K562 (cell line): ENCODE measurements around the gene PCDHA10. TPM values are rescaled to one million over a fixed set of nuclear protein-coding genes. Genes with fewer than 3 reads are reported as not detected.

ENCODE experiments used
- ATAC-seq: fragments of 200-7000 bp; cut with Tn5 transposase; 3 replicates; pipeline ENCODE4 v1.9.1; 2020; ENCODE audit warnings: moderate library complexity
- BruUV-seq: library from RNA; stranded (reverse); fragments of 400-500 nt; replicated peaks from 2 replicates; lab custom pipeline; 2021; lab: Mats Ljungman, UMichigan
- CTCF ChIA-PET: fragments of 300-600 bp; formaldehyde crosslinking; extraction: SDS; loops from one replicate; lab custom pipeline; 2021; ENCODE audit warnings: low intra/inter-chr PET ratio; lab: Yijun Ruan, JAX
- POLR2A ChIA-PET: fragments of 300-600, 350-650 bp; sonication (Branson Sonifier 250); formaldehyde crosslinking; extraction: SDS; loops from one replicate; lab custom pipeline; 2021; ENCODE audit warnings: antibody characterized with exemption, inconsistent platforms; lab: Yijun Ruan, JAX
- DNase-seq, 4 experiments: peaks; one replicate each; pipeline versions ENCODE4 v3.0.0 to v3.0.0-alpha.2; 2011 to 2018; ENCODE audit warnings: low spot score in 3 of 4, mixed read lengths in 3 of 4; ENCODE audit errors: extremely low read depth in 1 of 4
- FAIRE-seq: peaks from 2 replicates; lab custom pipeline; 2011; peaks lifted over from hg19 to GRCh38; lab: Jason Lieb, UNC
- H2AFZ ChIP-seq: 2 replicates; pipeline ENCODE4 v1.6.0; 2011; ENCODE audit warnings: low read depth, low read length, control low read depth, inconsistent platforms
- H3K27ac ChIP-seq: fragments of 200-600 bp; 3 replicates; pipeline ENCODE4 v1.8.0; 2011; ENCODE audit warnings: low read depth, mild to moderate bottlenecking, control low read depth, inconsistent platforms, low read length, moderate library complexity, mixed read lengths; ENCODE audit errors: extremely low read depth
- H3K27me3 ChIP-seq, 2 experiments: fragments of 300-600 bp in 1 of 2; 2 replicates in 1 of 2; 3 replicates in 1 of 2; pipeline versions ENCODE4 v1.6.0 to v1.8.0; 2011; ENCODE audit warnings: inconsistent platforms in 2 of 2, low read length in 2 of 2, mild to moderate bottlenecking in 1 of 2, mixed read lengths in 1 of 2, moderate library complexity in 1 of 2; ENCODE audit not compliant: control insufficient read depth in 2 of 2, insufficient read depth in 2 of 2
- H3K36me3 ChIP-seq: fragments of 300-600 bp; 3 replicates; pipeline ENCODE4 v1.8.0; 2011; ENCODE audit warnings: mild to moderate bottlenecking, low read length, inconsistent platforms; ENCODE audit not compliant: control insufficient read depth, insufficient read depth
- H3K4me1 ChIP-seq, 2 experiments: fragments of 200-600 bp in 1 of 2; replicated peaks in 1 of 2; 2 replicates in 1 of 2; 3 replicates in 1 of 2; pipeline versions ENCODE4 v1.5.1 to v1.8.0; 2011; ENCODE audit warnings: inconsistent platforms in 2 of 2, low read length in 2 of 2, mild to moderate bottlenecking in 1 of 2, mixed read lengths in 1 of 2, moderate library complexity in 1 of 2; ENCODE audit not compliant: control insufficient read depth in 2 of 2, insufficient read depth in 2 of 2
- H3K4me2 ChIP-seq: 2 replicates; pipeline ENCODE4 v1.6.1; 2011; ENCODE audit warnings: low read length, control low read depth, inconsistent platforms, mixed read lengths; ENCODE audit not compliant: insufficient read depth
- H3K4me3 ChIP-seq: fragments of 200-600 bp; sonication (generic), shearing (Covaris generic); 2 replicates; pipeline ENCODE4 v1.5.1; 2016; ENCODE audit warnings: control low read depth, inconsistent platforms
- H3K79me2 ChIP-seq: fragments of 200-600 bp; 3 replicates; pipeline ENCODE4 v1.8.0; 2011; ENCODE audit warnings: low read length, inconsistent platforms; ENCODE audit not compliant: control insufficient read depth, insufficient read depth
- H3K9ac ChIP-seq, 2 experiments: 2 replicates each; pipeline versions ENCODE4 v1.6.0 to v1.6.1; 2011; ENCODE audit warnings: low read depth in 2 of 2, low read length in 2 of 2, control low read depth in 1 of 2, inconsistent platforms in 1 of 2, mild to moderate bottlenecking in 1 of 2, mixed read lengths in 1 of 2; ENCODE audit not compliant: insufficient read depth in 1 of 2
- H3K9me1 ChIP-seq: one replicate; pipeline ENCODE4 v1.6.0; 2011; ENCODE audit warnings: inconsistent platforms, mild to moderate bottlenecking, low read length, moderate library complexity; ENCODE audit not compliant: control insufficient read depth, insufficient read depth
- H3K9me3 ChIP-seq: replicated peaks from 2 replicates; pipeline ENCODE4 v1.5.1; 2011; ENCODE audit warnings: low read depth, low read length, inconsistent platforms; ENCODE audit not compliant: control insufficient read depth, insufficient read depth
- H4K20me1 ChIP-seq: replicated peaks from 2 replicates; pipeline ENCODE4 v1.6.1; 2011; ENCODE audit warnings: low read length, inconsistent platforms, mixed read lengths; ENCODE audit not compliant: control insufficient read depth, insufficient read depth
- PRMT5 ChIP-seq: sonication (generic); formaldehyde crosslinking; IDR thresholded peaks from 2 replicates; pipeline ENCODE4 v1.5.0; 2020; ENCODE audit warnings: missing genetic modification reagents
- SNRNP70 ChIP-seq: fragments of 200-400 bp; formaldehyde crosslinking; optimal IDR thresholded peaks from 2 replicates; pipeline ENCODE3; 2017; ENCODE audit warnings: low read depth, low read length
- ZBTB11 ChIP-seq, 3 experiments: fragments of 200-800 bp in 1 of 3; fragments of 250-450 bp in 1 of 3; fragments of 450-650 bp in 1 of 3; sonication (Bioruptor Pico) in 1 of 3; sonication (Bioruptor generic) in 1 of 3; formaldehyde crosslinking in 1 of 3; IDR thresholded peaks; 2 replicates each; pipeline versions ENCODE4 v1.6.1 to v1.8.0; 2016 to 2022; ENCODE audit warnings: mild to moderate bottlenecking in 2 of 3, missing genetic modification characterization in 2 of 3, missing compliant biosample characterization in 1 of 3, moderate library complexity in 1 of 3
- WGBS: fragments of 100-300 bp; shearing (Covaris generic); methylation state at CpG from one replicate; pipeline ENCODE4 v1.1.6; 2016; ENCODE audit warnings: low coverage, mixed read lengths; ENCODE audit not compliant: insufficient coverage; ENCODE audit errors: missing lambda C conversion rate; 5-methylcytosine and 5-hydroxymethylcytosine counted together
- in situ Hi-C: fragments of 300-500 bp; cut with MboI; formaldehyde crosslinking; loops from 4 replicates; pipeline ENCODE4 v1.15.0; 2018; ENCODE audit warnings: inconsistent platforms, mixed read lengths
- intact Hi-C: fragments of 100-400 bp; cut with micrococcal nuclease; formaldehyde crosslinking; loops from 2 replicates; pipeline ENCODE4 v1.14.2; 2022
- polyA plus RNA-seq, 8 experiments: library from polyadenylated mRNA; depleted of rRNA in 4 of 8; stranded (reverse) in 5 of 8; unstranded in 3 of 8; fragments of >200 nt; fragmentation: Nextera tagmentation in 2 of 8; fragmentation: Illumina TruSeq in 1 of 8; extraction: Ambion mirVana in 2 of 8; extraction: Trizol in 1 of 8; gene quantifications; 2 replicates each; pipeline versions ENCODE4 v1.2.1 to v1.2.3, GENCODE V29; 2011 to 2014; ENCODE audit warnings: inconsistent platforms in 1 of 8, missing spikeins in 1 of 8
- total RNA-seq, 7 experiments: library from RNA; depleted of rRNA in 6 of 7; stranded (reverse); fragments of >200 nt in 6 of 7; fragmentation: Illumina TruSeq in 2 of 7; extraction: Trizol in 2 of 7; gene quantifications; 2 replicates each; pipeline versions ENCODE4 v1.2.1 to v1.2.3, GENCODE V29; 2011 to 2021; ENCODE audit warnings: low replicate concordance in 1 of 7

Gene PCDHA10
- total and polyA plus RNA-seq, 9 of the 15 experiments (the other 6 are each of a cell fraction or from before 2014, with no cell fraction given): not detected

- no peak for TF ChIP-seq ZBTB11 (CRISPR knock-in tag; IDR thresholded peaks at IDR 0.05)
Observed at GRCh38 chr5:140883373-140883772, 27.7 kb downstream of the PCDHA10 start (continued).

GRCh38 chr5:140883927-140884697 is 28.4 kb downstream of the PCDHA10 start:
- Histone ChIP-seq H3K27ac (no peak overlapping the region), H4K20me1 (no peaks in the 10 kb centered on the region), H3K79me2 (no peaks in the 10 kb centered on the region), H3K9me3 (0 out of 2 replicates have a peak, but pooled peaks cover 2% of the 10 kb centered on the region), H3K9me1 (no peaks in the 10 kb centered on the region), H3K27me3 (no peaks in the 10 kb centered on the region), H2AFZ (no peak overlapping the region), H3K4me1 (no peaks in the 10 kb centered on the region; a peak in 1 of 5 replicates), H3K9ac (no peak overlapping the region), H3K36me3 (no peaks in the 10 kb centered on the region), H3K4me2 (no peak overlapping the region), H3K4me3 (no peak overlapping the region)
- no TSS peak for BruUV-seq
- FAIRE-seq: no peak
- in situ Hi-C loops (no loop called here), intact Hi-C loops (no loop called here)
- ChIA-PET CTCF (no interaction called here), POLR2A (no interaction called here)
- WGBS: 27% methylated on average over 66 of the region's 79 CpGs
- ATAC-seq: no peak
- TF ChIP-seq PRMT5 (CRISPR knock-in tag) (no peak), SNRNP70 (no peak)
- DNase-seq: no peak
